Esophagus muscularis mucosa (tissue), 4 donors: ENCODE data around the gene PPP1R14C. TPM values are rescaled to one million over a fixed set of nuclear protein-coding genes. Genes with fewer than 3 reads are reported as not detected.

Experiments
- DNase-seq: peaks from one replicate; pipeline ENCODE4 v3.0.0-alpha.2; 2017; ENCODE audit errors: extremely low spot score
- H3K27ac ChIP-seq, 4 donors: fragments of 200-600 bp; sonication (generic); replicated peaks in 1 of 4; 1 replicate in 3 of 4; 2 replicates in 1 of 4; pipeline ENCODE4 v1.5.1; 2016 to 2019; ENCODE audit warnings: mild to moderate bottlenecking in 1 of 4
- H3K27me3 ChIP-seq, 4 donors: fragments of 200-600 bp; sonication (generic); one replicate each; pipeline versions ENCODE4 v1.5.1 to v1.6.0; 2016 to 2019
- H3K36me3 ChIP-seq, 4 donors: fragments of 200-600 bp; sonication (generic); one replicate each; pipeline ENCODE4 v1.5.1; 2016 to 2019
- H3K4me1 ChIP-seq, 4 donors: fragments of 200-600 bp; sonication (generic); one replicate each; pipeline ENCODE4 v1.5.1; 2016 to 2019
- H3K4me3 ChIP-seq, 4 donors: fragments of 200-600 bp; sonication (generic); 1 replicate in 2 of 4; 2 replicates in 2 of 4; pipeline ENCODE4 v1.5.1; 2016 to 2019; ENCODE audit warnings: mild to moderate bottlenecking in 4 of 4, moderate library complexity in 1 of 4
- H3K9me3 ChIP-seq, 4 donors: fragments of 200-600 bp; sonication (generic); 1 replicate in 3 of 4; 2 replicates in 1 of 4; pipeline ENCODE4 v1.5.1; 2016 to 2019
- EP300 ChIP-seq: sonication (generic); formaldehyde crosslinking; IDR thresholded peaks from one replicate; pipeline ENCODE4 v1.6.1; 2017; ENCODE audit warnings: antibody characterized with exemption
- POLR2A ChIP-seq: fragments of 450-650 bp; IDR thresholded peaks from one replicate; pipeline ENCODE4 v1.6.1; 2017; ENCODE audit warnings: antibody characterized with exemption, moderate library complexity, mild to moderate bottlenecking, low read depth
- POLR2AphosphoS5 ChIP-seq, 2 donors: sonication (generic); formaldehyde crosslinking; IDR thresholded peaks; one replicate each; pipeline ENCODE4 v1.6.1; 2017; ENCODE audit warnings: antibody characterized with exemption in 2 of 2
- WGBS: methylation state at CpG from one replicate; pipeline ENCODE4 v1.1.5; 2018; 5-methylcytosine and 5-hydroxymethylcytosine counted together
- intact Hi-C: fragments of 100-400 bp; cut with DNase I; formaldehyde crosslinking; loops from one replicate; pipeline ENCODE4 v1.15.1; 2023
- total RNA-seq, 4 donors: library from RNA; depleted of rRNA; stranded (reverse); fragments of >200 nt; gene quantifications; one replicate each; pipeline versions ENCODE4 v1.1.0 to v1.2.1, GENCODE V29; 2016
- TF ChIP-seq, protein P1 (sequence below), 3 experiments: fragments of 200-600 bp in 2 of 3; fragments of 450-650 bp in 1 of 3; sonication (generic) in 2 of 3; IDR thresholded peaks; one replicate each; pipeline ENCODE4 v1.5.1; 2017 to 2019; ENCODE audit warnings: antibody characterized with exemption in 3 of 3, mild to moderate bottlenecking in 2 of 3, moderate library complexity in 1 of 3

The PPP1R14C gene
- total RNA-seq, 4 donors from 2014 or later = 0.26 to 0.40 TPM; not detected in 2

DNA sequence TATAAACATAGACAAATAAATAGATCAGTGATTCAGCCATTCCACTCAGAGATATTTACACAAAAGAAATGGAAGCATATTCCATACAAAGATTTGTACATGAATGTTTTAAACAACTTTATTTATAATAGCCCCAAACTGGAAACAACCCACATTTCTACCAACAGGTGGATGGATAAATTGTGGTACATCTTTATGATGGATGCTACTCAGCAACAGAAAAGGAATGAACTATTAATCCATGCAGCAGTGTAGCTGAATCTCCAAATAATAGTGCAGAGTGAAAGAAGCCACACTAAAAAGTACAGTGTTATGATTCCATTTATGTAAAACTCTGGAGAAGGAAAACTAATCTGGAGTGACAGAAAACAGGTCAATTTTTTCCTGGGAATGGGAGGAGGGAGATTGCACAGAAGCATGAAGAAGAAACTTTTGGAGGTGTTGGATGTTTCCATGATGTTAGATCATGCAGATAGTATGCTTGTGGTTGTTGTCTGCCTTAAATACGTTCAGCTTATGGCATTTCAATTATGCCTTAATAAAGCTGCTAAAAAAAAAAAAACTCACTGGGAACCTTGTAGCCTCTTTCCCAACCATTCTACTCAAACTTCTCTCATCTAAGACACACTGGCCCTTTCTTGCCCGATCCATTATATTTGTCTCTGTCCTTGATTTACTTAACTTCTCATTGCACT is 100.9 kb downstream of the PPP1R14C start:
- H3K36me3 ChIP-seq = no peaks in the 10 kb centered on the region
- H3K27me3 ChIP-seq = no peaks in the 10 kb centered on the region
- intact Hi-C loops = no loop called here
- 66% methylated on average over 2 of the region's 2 CpGs for WGBS
- peaks cover 0 to 9% (median 8%) of the 10 kb centered on the region in 4 donors for H3K9me3 ChIP-seq
- no peak for DNase-seq
- no peak overlapping the region for H3K4me3 ChIP-seq
- H3K27ac ChIP-seq = no peak overlapping the region
- H3K4me1 ChIP-seq = no peaks in the 10 kb centered on the region
- TF ChIP-seq POLR2A (no peak), POLR2AphosphoS5 (IDR thresholded peaks at IDR 0.05) (no peak), EP300 (no peak)
- TF ChIP-seq, protein P1, sequence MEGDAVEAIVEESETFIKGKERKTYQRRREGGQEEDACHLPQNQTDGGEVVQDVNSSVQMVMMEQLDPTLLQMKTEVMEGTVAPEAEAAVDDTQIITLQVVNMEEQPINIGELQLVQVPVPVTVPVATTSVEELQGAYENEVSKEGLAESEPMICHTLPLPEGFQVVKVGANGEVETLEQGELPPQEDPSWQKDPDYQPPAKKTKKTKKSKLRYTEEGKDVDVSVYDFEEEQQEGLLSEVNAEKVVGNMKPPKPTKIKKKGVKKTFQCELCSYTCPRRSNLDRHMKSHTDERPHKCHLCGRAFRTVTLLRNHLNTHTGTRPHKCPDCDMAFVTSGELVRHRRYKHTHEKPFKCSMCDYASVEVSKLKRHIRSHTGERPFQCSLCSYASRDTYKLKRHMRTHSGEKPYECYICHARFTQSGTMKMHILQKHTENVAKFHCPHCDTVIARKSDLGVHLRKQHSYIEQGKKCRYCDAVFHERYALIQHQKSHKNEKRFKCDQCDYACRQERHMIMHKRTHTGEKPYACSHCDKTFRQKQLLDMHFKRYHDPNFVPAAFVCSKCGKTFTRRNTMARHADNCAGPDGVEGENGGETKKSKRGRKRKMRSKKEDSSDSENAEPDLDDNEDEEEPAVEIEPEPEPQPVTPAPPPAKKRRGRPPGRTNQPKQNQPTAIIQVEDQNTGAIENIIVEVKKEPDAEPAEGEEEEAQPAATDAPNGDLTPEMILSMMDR (IDR thresholded peaks at IDR 0.05) = no peak

GRCh38 chr6:150245148-150245935 is 102.5 kb downstream of the PPP1R14C start:
- intact Hi-C loops = no loop called here
- Histone ChIP-seq H3K4me3 (no peak overlapping the region), H3K27ac (no peak overlapping the region), H3K27me3 (no peaks in the 10 kb centered on the region), H3K36me3 (no peaks in the 10 kb centered on the region), H3K9me3 (peaks cover 0 to 9% (median 8%) of the 10 kb centered on the region in 4 donors), H3K4me1 (no peaks in the 10 kb centered on the region)
- WGBS = 86% methylated on average over 6 of the region's 6 CpGs
- TF ChIP-seq EP300 (no peak), POLR2AphosphoS5 (IDR thresholded peaks at IDR 0.05) (no peak), POLR2A (no peak)
- TF ChIP-seq, protein P1 (IDR thresholded peaks at IDR 0.05) = no peak
- no peak for DNase-seq

DNA sequence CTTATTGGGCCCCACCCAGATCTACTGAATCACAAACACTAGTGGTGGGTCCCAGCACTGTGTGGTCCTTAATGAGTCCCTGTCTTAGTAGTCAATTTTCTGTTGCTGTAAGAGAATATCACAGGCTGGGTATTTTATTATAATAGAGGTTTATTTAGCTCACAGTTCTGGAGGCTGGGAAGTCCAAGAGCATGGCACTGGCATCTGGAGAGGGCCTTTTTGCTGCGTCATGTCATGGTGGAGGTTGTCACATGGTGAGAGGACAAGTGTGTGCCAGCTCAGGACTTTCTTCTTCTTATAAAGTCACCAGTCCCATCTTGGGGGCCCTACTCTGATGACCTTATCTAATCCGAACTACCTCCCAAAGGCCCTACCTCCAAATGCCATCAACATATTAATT is 105.0 kb downstream of the PPP1R14C start:
- Histone ChIP-seq H3K4me3 (no peak overlapping the region), H3K9me3 (peaks cover 0 to 9% (median 8%) of the 10 kb centered on the region in 4 donors), H3K4me1 (peaks cover 0 to 12% (median 0%) of the 10 kb centered on the region in 4 donors), H3K36me3 (no peaks in the 10 kb centered on the region), H3K27me3 (no peaks in the 10 kb centered on the region), H3K27ac (no peak overlapping the region)
- intact Hi-C loops = no loop called here
- TF ChIP-seq POLR2AphosphoS5 (IDR thresholded peaks at IDR 0.05) (no peak), POLR2A (no peak), EP300 (no peak)
- TF ChIP-seq, protein P1 (IDR thresholded peaks at IDR 0.05) = no peak
- DNase-seq = no peak
- 100% methylated on average over 2 of the region's 2 CpGs for WGBS

DNA sequence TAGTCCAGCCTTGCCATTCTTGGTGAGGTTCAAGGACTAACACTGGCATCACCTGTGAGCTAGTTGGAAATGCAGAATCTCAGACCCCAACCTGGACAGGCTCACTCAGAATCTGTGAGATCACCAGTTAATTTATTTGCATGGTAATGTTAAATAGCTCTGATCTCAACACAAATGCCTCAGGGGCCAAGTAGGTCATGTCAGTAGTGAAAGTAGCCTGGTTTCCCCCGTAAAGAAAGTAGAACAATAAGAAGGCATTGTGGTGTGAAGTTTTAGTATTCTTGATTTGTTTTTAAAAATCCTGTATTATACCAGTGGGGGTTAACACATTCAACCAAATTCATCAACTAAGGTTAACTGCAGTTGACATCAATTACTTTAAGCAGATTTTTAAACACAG is 105.5 kb downstream of the PPP1R14C start:
- intact Hi-C loops = no loop called here
- Histone ChIP-seq H3K4me3 (no peak overlapping the region), H3K27me3 (no peaks in the 10 kb centered on the region), H3K4me1 (peaks cover 0 to 15% (median 0%) of the 10 kb centered on the region in 4 donors), H3K27ac (no peak overlapping the region), H3K36me3 (no peaks in the 10 kb centered on the region), H3K9me3 (peaks cover 0 to 9% (median 8%) of the 10 kb centered on the region in 4 donors)
- no peak for DNase-seq
- no peak for TF ChIP-seq POLR2A
- TF ChIP-seq POLR2AphosphoS5 (IDR thresholded peaks at IDR 0.05) = no peak
- TF ChIP-seq EP300 = no peak
- TF ChIP-seq, protein P1 (IDR thresholded peaks at IDR 0.05) = no peak
- WGBS = 83% methylated on average over 1 of the region's 1 CpG
